HG02678 (cell line): ENCODE measurements around the gene TSPY10.
"Not testable (repeated sequence)": the region's sequence is repeated elsewhere in the genome, so short reads cannot be mapped to it uniquely, and the experiment has no call there.

Experiments used
- ATAC-seq: cut with Tn5 transposase; IDR thresholded peaks from one replicate; pipeline ENCODE4 v1.9.1; 2021; ENCODE audit warnings: mild to moderate bottlenecking, moderate library complexity; ENCODE audit not compliant: unreplicated experiment

Gene TSPY10, protein sequence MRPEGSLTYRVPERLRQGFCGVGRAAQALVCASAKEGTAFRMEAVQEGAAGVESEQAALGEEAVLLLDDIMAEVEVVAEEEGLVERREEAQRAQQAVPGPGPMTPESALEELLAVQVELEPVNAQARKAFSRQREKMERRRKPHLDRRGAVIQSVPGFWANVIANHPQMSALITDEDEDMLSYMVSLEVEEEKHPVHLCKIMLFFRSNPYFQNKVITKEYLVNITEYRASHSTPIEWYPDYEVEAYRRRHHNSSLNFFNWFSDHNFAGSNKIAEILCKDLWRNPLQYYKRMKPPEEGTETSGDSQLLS

DNA sequence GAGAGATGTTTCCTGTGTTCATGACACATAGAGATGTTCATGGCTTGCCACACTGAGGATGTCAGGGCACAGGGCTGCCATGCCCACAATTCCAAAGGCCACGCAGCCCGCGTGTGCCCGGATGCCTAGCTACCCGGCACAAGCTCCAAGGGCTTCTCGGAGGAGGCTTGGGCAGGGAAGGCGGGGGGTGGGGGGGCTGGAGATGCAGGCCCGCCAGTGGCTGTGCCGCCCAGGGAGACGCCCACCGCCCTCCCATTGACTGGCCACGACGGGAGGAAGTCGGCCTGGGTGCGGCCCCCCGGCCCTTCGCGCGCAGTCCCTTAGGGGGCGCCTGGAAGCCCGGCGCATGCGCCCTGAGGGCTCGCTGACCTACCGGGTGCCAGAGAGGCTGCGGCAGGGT is at the start of gene TSPY10:
Gene TSPY10, plus strand, starts transcription at position 301 of the 400 bp plus-strand sequence. Its CDS starts 46 bp downstream, at position 347.
- ATAC-seq = not testable (repeated sequence)

DNA sequence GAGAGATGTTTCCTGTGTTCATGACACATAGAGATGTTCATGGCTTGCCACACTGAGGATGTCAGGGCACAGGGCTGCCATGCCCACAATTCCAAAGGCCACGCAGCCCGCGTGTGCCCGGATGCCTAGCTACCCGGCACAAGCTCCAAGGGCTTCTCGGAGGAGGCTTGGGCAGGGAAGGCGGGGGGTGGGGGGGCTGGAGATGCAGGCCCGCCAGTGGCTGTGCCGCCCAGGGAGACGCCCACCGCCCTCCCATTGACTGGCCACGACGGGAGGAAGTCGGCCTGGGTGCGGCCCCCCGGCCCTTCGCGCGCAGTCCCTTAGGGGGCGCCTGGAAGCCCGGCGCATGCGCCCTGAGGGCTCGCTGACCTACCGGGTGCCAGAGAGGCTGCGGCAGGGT is 40.7 kb upstream of the TSPY10 start, which contains the start of gene TSPY9:
Gene TSPY9, plus strand, starts transcription at position 301 of the 400 bp plus-strand sequence. Its CDS starts 46 bp downstream, at position 347.
- ATAC-seq = not testable (repeated sequence)

DNA sequence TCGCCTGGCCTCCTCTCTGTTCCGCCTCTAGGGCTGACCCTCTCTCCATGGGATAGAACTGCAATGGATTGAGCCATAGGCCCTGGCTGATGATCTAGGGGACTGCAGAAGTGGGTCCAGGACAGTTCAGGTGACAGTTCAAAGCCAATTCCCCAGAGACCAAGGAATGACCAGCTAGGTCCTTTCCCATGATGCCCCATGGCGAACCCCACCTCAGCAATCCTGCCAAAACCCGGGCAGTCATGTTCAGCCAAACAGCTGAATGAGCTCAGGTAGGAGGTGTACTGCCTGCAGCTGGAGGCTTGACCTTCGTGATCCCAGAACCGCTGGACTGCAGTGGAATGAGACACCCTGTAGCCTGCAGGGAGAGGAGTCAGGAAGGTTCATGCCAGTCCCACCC is 23.3 kb upstream of the TSPY10 start:
- ATAC-seq = not testable (repeated sequence)

DNA sequence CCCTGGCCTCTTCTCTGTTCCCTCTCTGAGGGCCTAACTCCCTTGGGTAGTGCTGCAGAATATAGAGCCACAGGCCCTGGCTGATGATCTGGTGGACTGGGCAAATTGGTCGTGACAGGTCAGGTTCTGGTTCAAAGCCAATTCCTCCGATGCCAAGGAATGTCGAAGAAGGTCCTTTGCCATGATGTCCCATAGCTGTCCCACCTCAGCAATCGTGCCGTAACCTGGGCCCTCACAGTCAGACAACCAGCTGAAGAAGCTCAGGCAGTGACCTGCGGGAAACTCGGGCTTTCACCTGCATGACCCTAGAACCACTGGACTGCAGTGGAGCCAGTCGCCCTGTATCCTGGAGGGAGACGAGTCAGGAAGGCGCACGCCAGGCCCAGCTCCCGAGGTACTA is 11.4 kb upstream of the TSPY10 start:
- not testable (repeated sequence) for ATAC-seq
